Measurements from ENCODE around the gene CRACDL. TPM values are rescaled to one million over a fixed set of nuclear protein-coding genes. Genes with fewer than 3 reads are reported as not detected.

CRACDL gene
- total and polyA plus RNA-seq, 12 donors = 1.2 to 7.9 (median 3.2) TPM

DNA sequence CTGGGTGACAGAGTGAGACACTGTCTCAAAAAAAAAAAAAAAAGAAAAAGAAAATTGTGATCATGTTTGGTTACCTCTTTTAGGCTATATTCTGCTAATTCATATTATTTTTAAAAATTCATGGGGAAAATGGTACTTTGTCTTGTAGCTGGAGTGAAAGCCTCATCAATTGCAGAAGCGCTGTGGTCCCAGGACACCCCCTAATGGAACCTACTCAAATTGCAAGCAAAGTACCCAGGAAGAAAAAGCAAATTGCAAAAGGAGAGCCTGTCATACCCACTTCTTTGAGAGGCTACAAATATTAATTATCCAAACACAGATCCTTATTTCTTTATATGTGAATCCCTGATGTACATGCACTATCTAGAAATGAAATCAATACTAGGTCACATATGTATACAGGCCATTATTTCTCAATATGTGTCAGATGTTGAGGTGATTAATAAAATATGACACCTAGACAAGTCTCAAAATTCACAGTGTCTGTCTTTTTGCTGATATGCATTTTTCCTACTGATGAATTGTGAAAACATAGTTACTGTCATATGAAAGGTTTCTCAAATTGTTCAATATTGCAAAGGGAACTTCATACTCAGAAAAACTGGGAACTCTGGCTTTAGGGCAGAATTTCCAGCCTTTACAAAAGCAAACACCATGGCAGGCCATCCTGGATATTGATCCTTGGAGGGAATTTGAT, 12.6 kb downstream of the CRACDL start:
- Histone ChIP-seq H3K4me3 (no peak overlapping the region), H3K27me3 (peaks cover 0 to 10% (median 5%) of the 10 kb centered on the region in 7 donors), H3K4me1 (no peaks in the 10 kb centered on the region), H3K27ac (no peak overlapping the region), H3K9me3 (peaks cover 0 to 12% (median 0%) of the 10 kb centered on the region in 11 donors), H3K36me3 (no peaks in the 10 kb centered on the region)
- TF ChIP-seq, protein P1, sequence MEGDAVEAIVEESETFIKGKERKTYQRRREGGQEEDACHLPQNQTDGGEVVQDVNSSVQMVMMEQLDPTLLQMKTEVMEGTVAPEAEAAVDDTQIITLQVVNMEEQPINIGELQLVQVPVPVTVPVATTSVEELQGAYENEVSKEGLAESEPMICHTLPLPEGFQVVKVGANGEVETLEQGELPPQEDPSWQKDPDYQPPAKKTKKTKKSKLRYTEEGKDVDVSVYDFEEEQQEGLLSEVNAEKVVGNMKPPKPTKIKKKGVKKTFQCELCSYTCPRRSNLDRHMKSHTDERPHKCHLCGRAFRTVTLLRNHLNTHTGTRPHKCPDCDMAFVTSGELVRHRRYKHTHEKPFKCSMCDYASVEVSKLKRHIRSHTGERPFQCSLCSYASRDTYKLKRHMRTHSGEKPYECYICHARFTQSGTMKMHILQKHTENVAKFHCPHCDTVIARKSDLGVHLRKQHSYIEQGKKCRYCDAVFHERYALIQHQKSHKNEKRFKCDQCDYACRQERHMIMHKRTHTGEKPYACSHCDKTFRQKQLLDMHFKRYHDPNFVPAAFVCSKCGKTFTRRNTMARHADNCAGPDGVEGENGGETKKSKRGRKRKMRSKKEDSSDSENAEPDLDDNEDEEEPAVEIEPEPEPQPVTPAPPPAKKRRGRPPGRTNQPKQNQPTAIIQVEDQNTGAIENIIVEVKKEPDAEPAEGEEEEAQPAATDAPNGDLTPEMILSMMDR (IDR thresholded peaks at IDR 0.05) = no peak
- intact Hi-C loops (cut with DNase I) = no loop called here
- ATAC-seq (no peak), DNase-seq (no peak)
- 74 to 75% methylated on average over 1 of the region's 1 CpG for WGBS, 2 donors

DNA sequence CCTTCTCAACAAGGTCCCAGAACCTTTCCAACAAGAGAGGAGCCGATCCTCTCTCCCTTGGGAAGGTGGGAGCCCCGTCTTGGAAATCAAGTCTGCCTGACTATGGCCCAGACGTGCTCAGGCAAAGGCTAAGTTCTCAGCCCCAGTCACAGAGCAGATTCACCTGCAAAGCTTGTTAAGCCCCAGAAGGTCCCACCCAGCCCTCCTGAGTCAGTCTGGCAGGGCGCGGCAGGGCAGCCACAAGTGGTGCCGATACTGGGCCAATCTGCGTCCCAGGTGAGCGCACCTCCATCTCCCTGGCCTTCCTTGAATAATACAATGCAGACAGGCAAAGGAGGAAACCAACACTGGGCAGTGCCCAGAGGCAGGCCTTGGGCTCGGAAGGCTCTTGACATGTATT, 15.0 kb downstream of the CRACDL start:
- no peaks in the 10 kb centered on the region for H3K36me3 ChIP-seq
- peaks cover 0 to 10% (median 0%) of the 10 kb centered on the region in 7 donors for H3K27me3 ChIP-seq
- DNase-seq (no peak), ATAC-seq (no peak)
- 79 to 88% methylated on average over 9 of the region's 9 CpGs for WGBS, 2 donors
- TF ChIP-seq, protein P1 (IDR thresholded peaks at IDR 0.05) = no peak
- no peak overlapping the region for H3K4me3 ChIP-seq
- H3K4me1 ChIP-seq = peaks cover 0 to 9% (median 0%) of the 10 kb centered on the region in 9 donors
- peaks cover 0 to 12% (median 0%) of the 10 kb centered on the region in 11 donors for H3K9me3 ChIP-seq
- no peak overlapping the region for H3K27ac ChIP-seq
- intact Hi-C loops (cut with DNase I) = no loop called here

DNA sequence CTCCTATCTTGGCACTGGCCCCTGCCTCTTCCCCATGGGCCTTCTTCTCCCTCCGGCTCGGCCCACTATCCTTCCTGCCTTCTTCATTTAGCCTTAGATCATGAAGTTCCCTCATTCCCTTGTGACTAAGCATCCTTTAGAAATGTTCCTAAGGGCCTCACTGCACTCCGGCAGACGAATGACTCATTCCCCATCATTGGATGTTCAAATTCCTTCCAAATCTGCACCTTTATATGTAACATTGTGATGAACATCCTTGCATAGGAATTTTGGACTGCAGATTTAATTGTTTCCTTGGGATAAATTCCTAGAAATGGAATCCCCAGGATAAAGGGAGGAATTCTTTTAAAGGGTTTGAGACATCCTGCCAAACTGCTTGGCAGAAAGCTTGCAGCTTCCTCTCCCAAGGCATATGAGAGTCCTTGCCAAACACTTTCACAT, 19.0 kb downstream of the CRACDL start:
- no peaks in the 10 kb centered on the region for H3K36me3 ChIP-seq
- no peak for DNase-seq
- peaks cover 0 to 23% (median 5%) of the 10 kb centered on the region in 7 donors for H3K27me3 ChIP-seq
- no peak overlapping the region for H3K4me3 ChIP-seq
- H3K4me1 ChIP-seq = peaks cover 0 to 18% (median 3%) of the 10 kb centered on the region in 9 donors
- TF ChIP-seq, protein P1 (IDR thresholded peaks at IDR 0.05) = no peak
- WGBS, 2 donors = 36 to 46% methylated on average over 4 of the region's 4 CpGs
- no peak for ATAC-seq
- H3K9me3 ChIP-seq = peaks cover 0 to 4% (median 0%) of the 10 kb centered on the region in 11 donors
- H3K27ac ChIP-seq = no peak overlapping the region
- intact Hi-C loops (cut with DNase I) = no loop called here

DNA sequence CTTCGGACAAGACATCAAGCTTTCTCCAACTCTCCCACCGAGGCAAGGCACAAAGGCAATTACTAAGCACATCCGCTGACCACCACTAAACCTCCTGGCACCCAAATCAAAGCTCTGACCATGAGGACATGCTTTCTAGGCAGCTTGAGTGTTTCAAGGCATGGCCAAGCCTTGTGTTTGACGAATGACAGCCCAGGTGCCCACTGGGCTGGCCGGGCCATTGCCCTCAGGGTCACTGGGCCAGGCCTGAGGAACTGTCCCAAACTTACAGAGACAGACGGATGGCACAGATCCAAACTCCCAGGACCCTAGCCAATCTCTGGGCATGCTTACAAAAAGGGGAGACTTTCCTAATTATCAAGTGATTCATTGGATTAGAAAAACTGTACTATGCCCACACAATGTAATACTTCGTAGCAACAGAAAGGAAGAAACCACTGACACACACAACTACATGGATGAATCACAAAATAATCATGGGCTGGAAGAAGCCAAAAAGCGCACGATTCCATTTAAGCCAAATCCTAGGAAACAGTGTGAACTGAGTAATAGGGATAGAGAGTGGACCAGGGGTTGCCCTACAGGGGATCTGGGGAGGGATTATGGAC, 20.2 kb downstream of the CRACDL start:
- no peak for DNase-seq
- TF ChIP-seq, protein P1 (IDR thresholded peaks at IDR 0.05) = no peak
- H3K4me3 ChIP-seq = no peak overlapping the region
- peaks cover 0 to 18% (median 6%) of the 10 kb centered on the region in 9 donors for H3K4me1 ChIP-seq
- ATAC-seq = no peak
- H3K36me3 ChIP-seq = no peaks in the 10 kb centered on the region
- 91 to 92% methylated on average over 9 of the region's 9 CpGs for WGBS, 2 donors
- H3K27me3 ChIP-seq = peaks cover 0 to 23% (median 5%) of the 10 kb centered on the region in 7 donors
- no peak overlapping the region for H3K27ac ChIP-seq
- intact Hi-C loops (cut with DNase I) = no loop called here
- peaks cover 0 to 4% (median 0%) of the 10 kb centered on the region in 11 donors for H3K9me3 ChIP-seq

Data from heart right ventricle (tissue), 16 donors.